Neural progenitor cell (in vitro differentiated cells): Measurements from ENCODE around the gene SSH3. TPM values are rescaled to one million over a fixed set of nuclear protein-coding genes. Genes with fewer than 3 reads are reported as not detected.

ENCODE experiments used
- DNase-seq: peaks from one replicate; pipeline ENCODE4 v3.0.0-alpha.2; 2016; ENCODE audit warnings: low spot score
- H2AFZ ChIP-seq: fragments of 200-600 bp; sonication (generic); replicated peaks from 2 replicates; pipeline ENCODE4 v1.6.1; 2016; ENCODE audit warnings: antibody characterized with exemption
- H3F3A ChIP-seq: fragments of 200-600 bp; sonication (generic); 2 replicates; pipeline ENCODE4 v1.6.1; 2016; ENCODE audit warnings: antibody characterized with exemption, low read depth
- H3K27ac ChIP-seq: fragments of 200-600 bp; sonication (generic); 2 replicates; pipeline ENCODE4 v1.5.1; 2016; ENCODE audit warnings: mild to moderate bottlenecking
- H3K27me3 ChIP-seq: fragments of 200-600 bp; sonication (generic); 2 replicates; pipeline ENCODE4 v1.6.1; 2016; ENCODE audit warnings: mild to moderate bottlenecking, moderate library complexity
- H3K36me3 ChIP-seq: fragments of 200-600 bp; sonication (generic); 2 replicates; pipeline ENCODE4 v1.5.1; 2016
- H3K4me1 ChIP-seq: fragments of 200-600 bp; sonication (generic); 2 replicates; pipeline ENCODE4 v1.6.1; 2016; ENCODE audit warnings: mixed run types
- H3K4me2 ChIP-seq: fragments of 200-600 bp; sonication (generic); 2 replicates; pipeline ENCODE4 v1.6.1; 2016
- H3K4me3 ChIP-seq: fragments of 200-600 bp; sonication (generic); 2 replicates; pipeline ENCODE4 v1.5.1; 2016
- H3K79me2 ChIP-seq: fragments of 200-600 bp; sonication (generic); 2 replicates; pipeline ENCODE4 v1.6.1; 2016; ENCODE audit warnings: low read depth
- H3K9ac ChIP-seq: fragments of 200-600 bp; sonication (generic); 2 replicates; pipeline ENCODE4 v1.6.1; 2016
- H3K9me3 ChIP-seq: fragments of 200-600 bp; sonication (generic); 2 replicates; pipeline ENCODE4 v1.5.1; 2016; ENCODE audit warnings: low read depth
- H4K20me1 ChIP-seq: fragments of 200-600 bp; sonication (generic); 2 replicates; pipeline ENCODE4 v1.6.1; 2016; ENCODE audit warnings: low read depth
- H3K27ac Mint-ChIP-seq: 3 replicates; pipeline ENCODE4 v1.8.0; 2021; ENCODE audit warnings: mixed read lengths
- H3K27me3 Mint-ChIP-seq: 2 replicates; pipeline ENCODE4 v1.8.0; 2022; ENCODE audit warnings: low read depth, mild to moderate bottlenecking, inconsistent platforms, moderate library complexity, mixed read lengths; ENCODE audit not compliant: insufficient read depth
- H3K36me3 Mint-ChIP-seq: 3 replicates; pipeline ENCODE4 v1.8.0; 2021; ENCODE audit warnings: mixed read lengths
- H3K4me1 Mint-ChIP-seq: 3 replicates; pipeline ENCODE4 v1.8.0; 2021; ENCODE audit warnings: mixed read lengths
- H3K4me3 Mint-ChIP-seq: 3 replicates; pipeline ENCODE4 v1.8.0; 2021; ENCODE audit warnings: mild to moderate bottlenecking, moderate library complexity, mixed read lengths
- H3K9me3 Mint-ChIP-seq: 3 replicates; pipeline ENCODE4 v1.8.0; 2020; ENCODE audit warnings: mixed read lengths
- EZH2 ChIP-seq: fragments of 200-600 bp; sonication (generic); IDR thresholded peaks from 2 replicates; pipeline ENCODE4 v1.6.1; 2017; ENCODE audit warnings: antibody characterized with exemption, mild to moderate bottlenecking, moderate library complexity
- EZH2phosphoT487 ChIP-seq: fragments of 200-600 bp; sonication (generic); IDR thresholded peaks from 2 replicates; pipeline ENCODE4 v1.6.1; 2017; ENCODE audit warnings: antibody characterized with exemption
- total RNA-seq: library from RNA; depleted of rRNA; stranded (reverse); fragments of >200 nt; gene quantifications from 2 replicates; pipeline ENCODE4 v1.2.3, GENCODE V29; 2015; ENCODE audit warnings: low replicate concordance
- TF ChIP-seq, protein P1 (sequence below): fragments of 200-600 bp; sonication (generic); IDR thresholded peaks from 2 replicates; pipeline ENCODE4 v1.5.1; 2017; ENCODE audit warnings: antibody characterized with exemption, mild to moderate bottlenecking

Gene SSH3
- total RNA-seq, 1 donor from 2014 or later, result 1.4 TPM

DNA sequence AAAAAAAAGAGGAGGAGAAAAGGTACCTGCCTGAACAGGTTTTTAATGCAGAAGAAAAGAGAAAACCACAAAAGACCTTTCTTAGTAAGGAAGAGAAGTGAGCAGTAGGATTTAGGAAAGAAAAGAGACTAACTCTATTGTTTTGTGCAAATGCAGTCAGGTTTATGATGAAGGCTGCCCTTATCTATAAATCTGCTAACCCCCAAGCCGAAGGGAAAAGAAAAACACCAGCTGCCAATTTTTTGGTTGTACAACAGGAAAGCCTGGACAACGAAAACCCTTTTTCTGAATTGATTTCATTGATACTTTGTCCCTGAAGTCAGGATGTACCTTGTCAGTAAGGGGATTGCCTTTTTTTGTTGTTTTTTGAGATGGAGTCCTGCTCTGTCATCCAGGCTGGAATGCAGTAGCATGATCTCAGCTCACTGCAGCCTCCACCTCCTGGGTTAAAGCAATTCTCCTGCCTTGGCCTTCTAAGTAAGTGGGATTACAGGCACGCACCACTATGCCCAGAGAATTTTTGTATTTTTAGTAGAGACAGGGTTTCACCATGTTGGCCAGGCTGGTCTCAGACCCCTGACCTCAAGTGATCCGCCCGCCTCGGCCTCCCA lies 28.9 kb downstream of the SSH3 start:
- Histone ChIP-seq H3K9me3 (no peaks in the 10 kb centered on the region), H3K79me2 (no peaks in the 10 kb centered on the region), H3K4me2 (no peak overlapping the region), H3K27ac (no peak overlapping the region), H3K36me3 (no peaks in the 10 kb centered on the region), H3K27me3 (no peaks in the 10 kb centered on the region), H2AFZ (no peak overlapping the region), H3K4me1 (no peaks in the 10 kb centered on the region), H3K9ac (no peak overlapping the region), H3K4me3 (no peak overlapping the region), H3F3A (no peaks in the 10 kb centered on the region), H4K20me1 (no peaks in the 10 kb centered on the region)
- Mint-ChIP-seq H3K36me3 (peaks cover 9% of the 10 kb centered on the region), H3K4me3 (no peak overlapping the region), H3K9me3 (no peaks in the 10 kb centered on the region), H3K27me3 (no peaks in the 10 kb centered on the region), H3K27ac (no peak overlapping the region), H3K4me1 (no peaks in the 10 kb centered on the region)
- DNase-seq, result no peak
- no peak for TF ChIP-seq EZH2
- TF ChIP-seq, protein P1, sequence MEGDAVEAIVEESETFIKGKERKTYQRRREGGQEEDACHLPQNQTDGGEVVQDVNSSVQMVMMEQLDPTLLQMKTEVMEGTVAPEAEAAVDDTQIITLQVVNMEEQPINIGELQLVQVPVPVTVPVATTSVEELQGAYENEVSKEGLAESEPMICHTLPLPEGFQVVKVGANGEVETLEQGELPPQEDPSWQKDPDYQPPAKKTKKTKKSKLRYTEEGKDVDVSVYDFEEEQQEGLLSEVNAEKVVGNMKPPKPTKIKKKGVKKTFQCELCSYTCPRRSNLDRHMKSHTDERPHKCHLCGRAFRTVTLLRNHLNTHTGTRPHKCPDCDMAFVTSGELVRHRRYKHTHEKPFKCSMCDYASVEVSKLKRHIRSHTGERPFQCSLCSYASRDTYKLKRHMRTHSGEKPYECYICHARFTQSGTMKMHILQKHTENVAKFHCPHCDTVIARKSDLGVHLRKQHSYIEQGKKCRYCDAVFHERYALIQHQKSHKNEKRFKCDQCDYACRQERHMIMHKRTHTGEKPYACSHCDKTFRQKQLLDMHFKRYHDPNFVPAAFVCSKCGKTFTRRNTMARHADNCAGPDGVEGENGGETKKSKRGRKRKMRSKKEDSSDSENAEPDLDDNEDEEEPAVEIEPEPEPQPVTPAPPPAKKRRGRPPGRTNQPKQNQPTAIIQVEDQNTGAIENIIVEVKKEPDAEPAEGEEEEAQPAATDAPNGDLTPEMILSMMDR, result no peak
- no peak for TF ChIP-seq EZH2phosphoT487

DNA sequence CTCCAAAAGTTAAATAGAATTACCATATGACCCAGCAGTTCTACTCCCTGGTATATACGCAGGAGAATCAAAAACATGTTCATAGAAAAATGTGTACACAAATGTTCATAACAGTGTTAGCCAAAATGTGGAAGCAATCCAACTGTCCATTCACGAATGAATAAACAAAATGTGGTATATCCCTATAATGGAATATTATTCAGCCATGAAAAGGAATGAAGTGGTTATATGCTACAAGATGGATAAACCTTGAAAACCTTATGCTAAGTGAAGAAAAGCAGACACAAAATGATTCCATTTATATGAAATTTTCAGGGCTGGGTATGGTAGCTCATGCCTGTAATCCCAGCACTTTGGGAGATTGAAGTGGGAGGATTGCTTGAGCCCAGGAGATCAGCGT lies 33.9 kb downstream of the SSH3 start:
- H3K27ac Mint-ChIP-seq, result no peak overlapping the region
- Histone ChIP-seq H3K36me3 (no peaks in the 10 kb centered on the region), H3K79me2 (no peaks in the 10 kb centered on the region), H3F3A (no peaks in the 10 kb centered on the region), H3K9me3 (no peaks in the 10 kb centered on the region), H3K9ac (no peak overlapping the region), H3K27ac (no peak overlapping the region), H3K4me2 (no peak overlapping the region), H2AFZ (no peak overlapping the region), H3K4me3 (no peak overlapping the region), H4K20me1 (no peaks in the 10 kb centered on the region), H3K27me3 (no peaks in the 10 kb centered on the region), H3K4me1 (no peaks in the 10 kb centered on the region)
- no peak for DNase-seq
- TF ChIP-seq, protein P1, result no peak
- no peak for TF ChIP-seq EZH2phosphoT487
- TF ChIP-seq EZH2, result no peak
- H3K4me1 Mint-ChIP-seq, result no peaks in the 10 kb centered on the region
- no peaks in the 10 kb centered on the region for H3K27me3 Mint-ChIP-seq
- no peaks in the 10 kb centered on the region for H3K9me3 Mint-ChIP-seq
- H3K4me3 Mint-ChIP-seq, result no peak overlapping the region
- H3K36me3 Mint-ChIP-seq, result peaks cover 10% of the 10 kb centered on the region

DNA sequence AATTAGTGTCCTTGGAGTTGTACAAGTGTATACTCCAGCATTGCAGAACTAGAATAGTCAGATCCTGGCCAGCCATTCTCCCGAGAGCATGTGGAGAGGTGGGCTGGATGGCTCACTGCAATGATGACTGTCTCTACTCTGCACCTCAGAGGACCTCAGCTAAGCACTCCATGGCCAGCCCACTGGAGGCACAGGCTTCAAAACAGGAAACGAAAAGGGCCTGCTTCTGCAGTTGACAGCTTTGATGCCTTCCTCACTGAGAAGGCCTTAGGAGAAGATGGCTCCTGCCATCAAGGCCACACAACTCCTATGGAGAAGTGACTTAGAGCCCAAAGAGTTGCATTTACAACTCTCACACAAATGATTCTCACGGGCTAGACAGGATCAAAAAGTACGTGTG lies 40.9 kb downstream of the SSH3 start:
- H3K79me2 ChIP-seq, result no peaks in the 10 kb centered on the region
- H3K27me3 ChIP-seq, result no peaks in the 10 kb centered on the region
- no peak overlapping the region for H3K27ac Mint-ChIP-seq
- no peaks in the 10 kb centered on the region for H4K20me1 ChIP-seq
- no peaks in the 10 kb centered on the region for H3K36me3 ChIP-seq
- no peak overlapping the region for H3K4me3 Mint-ChIP-seq
- TF ChIP-seq EZH2phosphoT487 (no peak), EZH2 (no peak)
- TF ChIP-seq, protein P1, result no peak
- H3K27ac ChIP-seq, result no peak overlapping the region
- no peaks in the 10 kb centered on the region for H3K9me3 ChIP-seq
- H3K27me3 Mint-ChIP-seq, result peaks cover 2% of the 10 kb centered on the region
- no peak overlapping the region for H3K4me2 ChIP-seq
- H2AFZ ChIP-seq, result no peak overlapping the region
- no peaks in the 10 kb centered on the region for H3F3A ChIP-seq
- peaks cover 3% of the 10 kb centered on the region for H3K9me3 Mint-ChIP-seq
- peaks cover 4% of the 10 kb centered on the region for H3K36me3 Mint-ChIP-seq
- no peak overlapping the region for H3K4me3 ChIP-seq
- DNase-seq, result no peak
- peaks cover 10% of the 10 kb centered on the region for H3K4me1 Mint-ChIP-seq
- no peak overlapping the region for H3K9ac ChIP-seq
- H3K4me1 ChIP-seq, result no peaks in the 10 kb centered on the region
